Kidney epithelial cell (primary cell): Measurements from ENCODE around the gene FBXW12. TPM values are rescaled to one million over a fixed set of nuclear protein-coding genes. Genes with fewer than 3 reads are reported as not detected.

Experiments used
- DNase-seq: peaks from one replicate; pipeline ENCODE4 v3.0.0-alpha.2; 2010; ENCODE audit warnings: low read depth
- H3K27me3 ChIP-seq: 2 replicates; pipeline ENCODE4 v1.6.0; 2011; ENCODE audit warnings: low read length; ENCODE audit not compliant: control insufficient read depth, insufficient read depth
- H3K36me3 ChIP-seq: 2 replicates; pipeline ENCODE4 v1.5.1; 2011; ENCODE audit warnings: low read length; ENCODE audit not compliant: control insufficient read depth, insufficient read depth
- H3K4me3 ChIP-seq: 2 replicates; pipeline ENCODE4 v1.5.1; 2011; ENCODE audit warnings: low read depth, mild to moderate bottlenecking, control low read depth, low read length
- CTCF ChIP-seq: IDR thresholded peaks from 2 replicates; pipeline ENCODE4 v1.5.1; 2011; ENCODE audit warnings: mild to moderate bottlenecking, moderate library complexity, low read length, control low read depth, inconsistent platforms; ENCODE audit not compliant: insufficient read depth, poor library complexity, severe bottlenecking
- total RNA-seq: library from RNA; depleted of rRNA; stranded (reverse); fragments of >200 nt; gene quantifications from 2 replicates; pipeline ENCODE4 v1.2.3, GENCODE V29; 2015

The FBXW12 gene
- total RNA-seq, 1 donor from 2014 or later: 0.46 TPM

- TF ChIP-seq CTCF: no peak
- DNase-seq: no peak
- Histone ChIP-seq H3K36me3 (peaks cover 5% of the 10 kb centered on the region), H3K4me3 (no peak overlapping the region), H3K27me3 (no peaks in the 10 kb centered on the region)
Measured at GRCh38 chr3:48417529-48418108, 45.6 kb downstream of the FBXW12 start.

DNA sequence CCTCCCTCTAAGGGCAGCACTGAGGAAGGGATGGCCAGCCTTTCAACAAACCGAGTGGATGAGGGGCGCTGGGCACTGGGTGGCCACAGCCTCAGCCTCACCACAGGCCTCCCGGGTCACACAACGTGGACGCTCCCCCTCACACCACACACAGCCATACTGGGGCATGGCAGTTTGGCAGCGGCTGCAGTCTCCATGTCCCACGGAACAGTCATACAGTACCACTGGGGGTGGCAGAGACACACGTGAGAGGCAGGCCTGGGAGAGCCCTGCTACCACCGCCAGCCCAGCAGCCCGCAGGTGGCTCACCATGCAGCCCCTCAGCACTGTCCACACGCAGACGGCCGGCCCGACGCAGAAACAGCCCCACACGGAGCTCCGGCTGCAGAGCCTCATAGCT is 46.1 kb downstream of the FBXW12 start:
- no peak for DNase-seq
- no peak for TF ChIP-seq CTCF
- no peaks in the 10 kb centered on the region for H3K27me3 ChIP-seq
- H3K36me3 ChIP-seq: peaks cover 5% of the 10 kb centered on the region
- H3K4me3 ChIP-seq: no peak overlapping the region

DNA sequence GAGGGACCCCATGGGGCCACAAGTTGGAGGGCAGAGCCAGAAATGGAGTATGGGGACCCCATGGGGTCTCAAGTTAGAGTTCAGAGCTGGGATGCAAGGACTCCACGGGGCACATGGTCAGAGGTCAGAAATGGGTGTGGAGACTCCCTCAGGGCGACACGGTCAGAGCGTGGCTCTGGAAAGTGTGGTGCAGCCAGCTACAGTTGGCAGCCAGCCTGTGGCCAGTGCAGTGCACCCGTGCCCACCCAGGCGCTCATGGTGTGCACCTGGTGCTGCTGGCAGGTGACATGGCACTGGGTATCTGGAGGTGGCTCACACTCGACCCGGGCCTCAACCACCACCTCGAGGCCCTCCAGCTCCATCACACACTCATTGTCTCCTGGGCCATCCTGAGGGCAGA is 46.6 kb downstream of the FBXW12 start:
- peaks cover 5% of the 10 kb centered on the region for H3K36me3 ChIP-seq
- H3K4me3 ChIP-seq: no peak overlapping the region
- H3K27me3 ChIP-seq: no peaks in the 10 kb centered on the region
- DNase-seq: no peak
- no peak for TF ChIP-seq CTCF

GRCh38 chr3:48419149-48419548 is 47.1 kb downstream of the FBXW12 start:
- no peak for TF ChIP-seq CTCF
- DNase-seq: no peak
- Histone ChIP-seq H3K4me3 (no peak overlapping the region), H3K36me3 (peaks cover 6% of the 10 kb centered on the region), H3K27me3 (no peaks in the 10 kb centered on the region)

GRCh38 chr3:48419597-48419996 is 47.6 kb downstream of the FBXW12 start:
- no peak for TF ChIP-seq CTCF
- Histone ChIP-seq H3K36me3 (peaks cover 6% of the 10 kb centered on the region), H3K27me3 (no peaks in the 10 kb centered on the region)

GRCh38 chr3:48420561-48420960 is 48.5 kb downstream of the FBXW12 start:
- DNase-seq: no peak
- Histone ChIP-seq H3K36me3 (peaks cover 6% of the 10 kb centered on the region), H3K27me3 (no peaks in the 10 kb centered on the region), H3K4me3 (no peak overlapping the region)
- no peak for TF ChIP-seq CTCF

More at GRCh38 chr3:48419597-48419996, 47.6 kb downstream of the FBXW12 start:
- H3K4me3 ChIP-seq: no peak overlapping the region
- DNase-seq: no peak
